IMR-90 (cell line): ENCODE measurements around the gene SBF2.

Source experiments
- BHLHE40 ChIP-seq: fragments of 150-350 bp; IDR thresholded peaks from 2 replicates; pipeline ENCODE4 v1.6.1; 2016; ENCODE audit warnings: mild to moderate bottlenecking, low read depth, low read length
- CEBPB ChIP-seq: IDR thresholded peaks from 2 replicates; pipeline ENCODE4 v1.6.1; 2012; ENCODE audit warnings: low read depth, low read length, improper control_type of control experiment
- MAFK ChIP-seq: IDR thresholded peaks from 2 replicates; pipeline ENCODE4 v1.6.1; 2012; ENCODE audit warnings: low read depth, low read length, improper control_type of control experiment
- MXI1 ChIP-seq: IDR thresholded peaks from 2 replicates; pipeline ENCODE4 v1.6.1; 2012; ENCODE audit warnings: low read depth, mild to moderate bottlenecking, low read length, moderate library complexity, borderline replicate concordance
- POLR2A ChIP-seq: IDR thresholded peaks from 2 replicates; pipeline ENCODE4 v1.6.1; 2012; ENCODE audit warnings: mild to moderate bottlenecking, low read depth, low read length
- RAD21 ChIP-seq: IDR thresholded peaks from 2 replicates; pipeline ENCODE4 v1.6.1; 2012; ENCODE audit warnings: low read length, improper control_type of control experiment
- RCOR1 ChIP-seq: IDR thresholded peaks from 2 replicates; pipeline ENCODE4 v1.6.1; 2012; ENCODE audit warnings: mild to moderate bottlenecking, low read length, improper control_type of control experiment; ENCODE audit not compliant: insufficient replicate concordance
- RFX5 ChIP-seq: IDR thresholded peaks from 2 replicates; pipeline ENCODE4 v1.8.0; 2012; ENCODE audit warnings: low read depth, mild to moderate bottlenecking, low read length, moderate library complexity
- SMC3 ChIP-seq: fragments of 150-350 bp; IDR thresholded peaks from 2 replicates; pipeline ENCODE4 v1.6.1; 2016; ENCODE audit warnings: low read depth, mild to moderate bottlenecking, antibody characterized with exemption, low read length, moderate library complexity
- USF2 ChIP-seq: fragments of 150-350 bp; IDR thresholded peaks from 2 replicates; pipeline ENCODE4 v1.6.1; 2017; ENCODE audit warnings: mild to moderate bottlenecking, antibody characterized with exemption, low read length, low read depth
- TF ChIP-seq, protein P1 (sequence below): conservative IDR thresholded peaks from 2 replicates; pipeline ENCODE4 v1.5.1; 2012; ENCODE audit warnings: mild to moderate bottlenecking, low read depth, low read length, improper control_type of control experiment
- TF ChIP-seq, protein P2 (sequence below): fragments of 150-350 bp; IDR thresholded peaks from 2 replicates; pipeline ENCODE4 v1.6.1; 2016; ENCODE audit warnings: low read depth, mild to moderate bottlenecking, low read length, moderate library complexity, borderline replicate concordance

GRCh38 chr11:9842923-9843322, 451.1 kb downstream of the SBF2 start:
- no peak for TF ChIP-seq SMC3
- no peak for TF ChIP-seq POLR2A
- TF ChIP-seq BHLHE40, result no peak
- TF ChIP-seq, protein P1, sequence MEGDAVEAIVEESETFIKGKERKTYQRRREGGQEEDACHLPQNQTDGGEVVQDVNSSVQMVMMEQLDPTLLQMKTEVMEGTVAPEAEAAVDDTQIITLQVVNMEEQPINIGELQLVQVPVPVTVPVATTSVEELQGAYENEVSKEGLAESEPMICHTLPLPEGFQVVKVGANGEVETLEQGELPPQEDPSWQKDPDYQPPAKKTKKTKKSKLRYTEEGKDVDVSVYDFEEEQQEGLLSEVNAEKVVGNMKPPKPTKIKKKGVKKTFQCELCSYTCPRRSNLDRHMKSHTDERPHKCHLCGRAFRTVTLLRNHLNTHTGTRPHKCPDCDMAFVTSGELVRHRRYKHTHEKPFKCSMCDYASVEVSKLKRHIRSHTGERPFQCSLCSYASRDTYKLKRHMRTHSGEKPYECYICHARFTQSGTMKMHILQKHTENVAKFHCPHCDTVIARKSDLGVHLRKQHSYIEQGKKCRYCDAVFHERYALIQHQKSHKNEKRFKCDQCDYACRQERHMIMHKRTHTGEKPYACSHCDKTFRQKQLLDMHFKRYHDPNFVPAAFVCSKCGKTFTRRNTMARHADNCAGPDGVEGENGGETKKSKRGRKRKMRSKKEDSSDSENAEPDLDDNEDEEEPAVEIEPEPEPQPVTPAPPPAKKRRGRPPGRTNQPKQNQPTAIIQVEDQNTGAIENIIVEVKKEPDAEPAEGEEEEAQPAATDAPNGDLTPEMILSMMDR, result no peak
- no peak for TF ChIP-seq RAD21
- TF ChIP-seq CEBPB, result no peak
- no peak for TF ChIP-seq RFX5
- TF ChIP-seq, protein P2, sequence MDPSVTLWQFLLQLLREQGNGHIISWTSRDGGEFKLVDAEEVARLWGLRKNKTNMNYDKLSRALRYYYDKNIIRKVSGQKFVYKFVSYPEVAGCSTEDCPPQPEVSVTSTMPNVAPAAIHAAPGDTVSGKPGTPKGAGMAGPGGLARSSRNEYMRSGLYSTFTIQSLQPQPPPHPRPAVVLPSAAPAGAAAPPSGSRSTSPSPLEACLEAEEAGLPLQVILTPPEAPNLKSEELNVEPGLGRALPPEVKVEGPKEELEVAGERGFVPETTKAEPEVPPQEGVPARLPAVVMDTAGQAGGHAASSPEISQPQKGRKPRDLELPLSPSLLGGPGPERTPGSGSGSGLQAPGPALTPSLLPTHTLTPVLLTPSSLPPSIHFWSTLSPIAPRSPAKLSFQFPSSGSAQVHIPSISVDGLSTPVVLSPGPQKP, result no peak
- TF ChIP-seq RCOR1, result no peak
- no peak for TF ChIP-seq USF2
- TF ChIP-seq MXI1, result no peak
- TF ChIP-seq MAFK, result no peak
